NT2/D1 (cell line): ENCODE results near the gene MAGI2.
"Not testable (repeated sequence)": the region's sequence is repeated elsewhere in the genome, so short reads cannot be mapped to it uniquely, and the experiment has no call there.

Experiments used
- DNase-seq: peaks from one replicate; pipeline ENCODE4 v3.0.0-alpha.2; 2011; ENCODE audit warnings: low read depth, low spot score
- H3K27me3 ChIP-seq: 2 replicates; pipeline ENCODE4 v1.6.0; 2011; ENCODE audit warnings: mild to moderate bottlenecking; ENCODE audit not compliant: insufficient read length, insufficient read depth
- H3K36me3 ChIP-seq: 2 replicates; pipeline ENCODE4 v1.6.1; 2011; ENCODE audit warnings: mild to moderate bottlenecking, low read length, mixed read lengths; ENCODE audit not compliant: insufficient read depth, insufficient read length
- H3K4me1 ChIP-seq: 2 replicates; pipeline ENCODE4 v1.5.1; 2011; ENCODE audit not compliant: insufficient read depth, insufficient read length
- H3K4me3 ChIP-seq: 2 replicates; pipeline ENCODE4 v1.5.1; 2011; ENCODE audit warnings: low read depth; ENCODE audit not compliant: insufficient read length
- H3K9ac ChIP-seq: 2 replicates; pipeline ENCODE4 v1.6.0; 2011; ENCODE audit warnings: low read depth; ENCODE audit not compliant: insufficient read length
- H3K9me3 ChIP-seq: 2 replicates; pipeline ENCODE4 v1.5.1; 2011; ENCODE audit warnings: mild to moderate bottlenecking, low read length; ENCODE audit not compliant: insufficient read depth
- SUZ12 ChIP-seq: IDR thresholded peaks from 2 replicates; pipeline ENCODE4 v1.6.1; 2011; ENCODE audit not compliant: insufficient read length, insufficient read depth; ENCODE audit errors: extremely low read depth
- YY1 ChIP-seq: IDR thresholded peaks from 2 replicates; pipeline ENCODE4 v1.6.1; 2011; ENCODE audit not compliant: insufficient read length, insufficient read depth
- ZNF274 ChIP-seq: IDR thresholded peaks from 2 replicates; pipeline ENCODE4 v1.6.1; 2011; ENCODE audit warnings: mild to moderate bottlenecking, low read depth, low read length

The MAGI2 gene

DNA sequence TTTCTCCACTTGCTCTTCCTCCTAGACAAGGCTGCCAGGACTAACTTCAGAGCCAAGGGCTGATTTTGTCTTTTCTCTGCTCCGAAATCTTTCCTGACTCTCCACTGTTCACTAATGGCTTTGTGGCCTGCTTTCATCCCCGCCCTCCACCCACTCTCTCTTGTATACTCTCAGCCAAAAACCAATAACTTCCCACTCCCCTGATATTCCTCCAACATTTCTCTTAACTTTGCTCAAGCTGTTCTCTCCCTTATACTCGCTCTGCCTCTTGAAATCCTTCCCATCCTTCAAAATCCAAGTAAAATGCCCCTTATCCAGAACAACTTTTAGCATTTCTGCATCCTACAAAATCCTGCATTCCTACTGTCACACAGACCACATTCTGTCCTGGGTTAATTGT is 1440.1 kb downstream of the MAGI2 start:
- DNase-seq = no peak
- TF ChIP-seq YY1 (no peak), ZNF274 (no peak), SUZ12 (no peak)
- H3K27me3 ChIP-seq = peaks cover under 1% of the 10 kb centered on the region
- no peaks in the 10 kb centered on the region for H3K4me1 ChIP-seq
- no peak overlapping the region for H3K9ac ChIP-seq
- no peak overlapping the region for H3K4me3 ChIP-seq
- no peaks in the 10 kb centered on the region for H3K36me3 ChIP-seq
- no peaks in the 10 kb centered on the region for H3K9me3 ChIP-seq

DNA sequence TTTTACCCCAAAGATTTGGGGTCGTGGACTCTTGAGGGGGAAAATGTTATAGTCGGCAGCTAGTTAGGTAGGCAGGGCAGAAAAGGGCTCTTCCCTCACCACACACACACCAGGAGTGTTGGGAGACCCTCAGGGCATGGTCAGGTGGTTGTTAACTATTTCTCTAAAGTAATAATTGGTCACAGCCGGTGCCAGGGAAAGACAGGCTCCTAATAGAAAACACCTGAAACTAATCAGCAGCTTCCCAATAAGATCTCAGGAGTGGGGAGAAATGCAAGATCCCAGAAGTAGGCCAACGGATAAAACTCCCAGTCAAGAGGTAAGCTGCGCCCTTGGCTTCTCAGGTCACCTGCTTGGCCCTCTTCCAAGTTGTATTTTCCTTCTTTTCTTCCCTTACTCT is 1441.8 kb downstream of the MAGI2 start:
- Histone ChIP-seq H3K4me3 (no peak overlapping the region), H3K9ac (no peak overlapping the region), H3K36me3 (no peaks in the 10 kb centered on the region), H3K9me3 (no peaks in the 10 kb centered on the region), H3K4me1 (no peaks in the 10 kb centered on the region), H3K27me3 (no peaks in the 10 kb centered on the region)
- TF ChIP-seq YY1 = no peak
- TF ChIP-seq SUZ12 = no peak
- no peak for TF ChIP-seq ZNF274
- no peak for DNase-seq

DNA sequence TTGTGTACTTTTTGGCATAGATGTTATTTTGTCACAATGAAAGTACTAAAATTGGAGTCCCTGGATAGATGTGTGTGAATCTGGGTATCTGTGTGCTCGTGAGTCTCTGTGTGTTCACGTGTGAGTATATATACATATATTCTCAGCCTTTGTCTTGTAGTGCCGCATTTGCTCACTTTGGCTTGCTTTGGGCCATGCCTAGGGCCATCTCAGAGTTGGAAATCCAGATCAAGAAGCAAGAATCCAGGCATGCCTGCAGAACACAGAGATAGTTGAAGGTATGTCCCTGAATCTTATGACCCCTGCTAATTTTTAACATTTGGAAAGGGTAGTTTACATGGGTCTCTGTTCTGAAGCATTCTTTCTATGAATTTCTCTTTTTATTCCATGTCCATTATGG is 1446.2 kb downstream of the MAGI2 start:
- Histone ChIP-seq H3K36me3 (no peaks in the 10 kb centered on the region), H3K4me3 (no peak overlapping the region), H3K4me1 (no peaks in the 10 kb centered on the region), H3K9ac (no peak overlapping the region), H3K9me3 (peaks cover 6% of the 10 kb centered on the region; the same call in 1 of the 2 replicates), H3K27me3 (no peaks in the 10 kb centered on the region)
- TF ChIP-seq SUZ12 (no peak), ZNF274 (no peak), YY1 (no peak)
- no peak for DNase-seq

DNA sequence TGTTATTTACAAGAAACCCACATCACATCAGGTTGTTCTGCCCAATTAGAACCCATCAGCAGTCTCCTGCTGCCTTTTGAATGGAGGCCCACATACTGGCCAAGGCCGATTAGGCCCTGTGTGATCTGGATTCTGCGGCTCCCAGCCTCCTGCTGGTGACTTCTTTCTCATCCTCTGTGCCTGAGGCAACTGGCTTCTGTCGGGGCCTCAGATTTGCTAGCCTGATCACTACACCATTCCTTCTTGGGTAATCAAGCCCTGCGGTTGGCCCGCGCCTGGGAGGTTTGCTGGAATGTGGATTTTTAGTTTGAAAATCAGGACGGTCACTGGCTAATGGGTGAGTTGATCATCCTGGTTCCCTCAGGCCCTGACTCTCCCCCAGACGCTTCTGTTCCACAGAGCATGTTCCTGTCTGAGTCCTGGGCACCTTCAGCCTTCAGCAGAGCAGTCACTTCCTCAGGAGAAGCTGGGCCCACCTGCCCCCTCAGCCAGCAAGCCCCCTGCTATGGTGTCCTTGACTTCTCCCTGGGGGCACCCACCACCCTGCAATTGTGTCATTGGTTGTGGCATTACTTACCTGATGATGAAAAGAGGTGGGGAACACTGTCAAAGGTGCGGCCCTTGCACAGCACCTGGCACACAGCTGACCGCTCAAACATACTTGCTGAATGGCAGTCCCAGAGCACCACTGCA is 1447.3 kb downstream of the MAGI2 start:
- DNase-seq = no peak
- no peak overlapping the region for H3K4me3 ChIP-seq
- no peaks in the 10 kb centered on the region for H3K36me3 ChIP-seq
- TF ChIP-seq SUZ12 (no peak), YY1 (no peak), ZNF274 (no peak)
- no peaks in the 10 kb centered on the region for H3K27me3 ChIP-seq
- no peak overlapping the region for H3K9ac ChIP-seq
- peaks cover 6% of the 10 kb centered on the region; the same call in 1 of the 2 replicates for H3K9me3 ChIP-seq
- H3K4me1 ChIP-seq = no peaks in the 10 kb centered on the region

DNA sequence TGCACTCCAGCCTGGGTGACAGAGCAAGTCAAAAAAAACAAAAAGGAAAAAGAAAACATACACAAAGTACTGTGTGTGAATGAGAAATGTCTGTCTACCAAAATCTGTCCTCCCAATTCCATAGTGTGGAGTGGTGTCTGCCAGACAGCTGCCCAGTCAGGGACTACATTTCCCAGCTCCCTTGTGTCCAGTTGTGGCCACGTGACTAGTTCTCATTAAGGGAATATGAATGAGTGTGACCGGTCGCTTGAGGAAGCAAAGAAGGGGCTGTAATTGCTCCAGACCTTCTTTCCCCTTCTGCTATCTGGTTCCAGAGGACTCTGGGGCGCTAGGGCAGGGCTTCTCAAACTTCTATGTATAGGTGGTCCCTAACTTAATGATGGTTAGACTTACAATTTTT is 1450.8 kb downstream of the MAGI2 start:
- TF ChIP-seq YY1 (no peak), SUZ12 (no peak), ZNF274 (no peak)
- Histone ChIP-seq H3K36me3 (no peaks in the 10 kb centered on the region), H3K9me3 (peaks cover 6% of the 10 kb centered on the region; the same call in 1 of the 2 replicates)

DNA sequence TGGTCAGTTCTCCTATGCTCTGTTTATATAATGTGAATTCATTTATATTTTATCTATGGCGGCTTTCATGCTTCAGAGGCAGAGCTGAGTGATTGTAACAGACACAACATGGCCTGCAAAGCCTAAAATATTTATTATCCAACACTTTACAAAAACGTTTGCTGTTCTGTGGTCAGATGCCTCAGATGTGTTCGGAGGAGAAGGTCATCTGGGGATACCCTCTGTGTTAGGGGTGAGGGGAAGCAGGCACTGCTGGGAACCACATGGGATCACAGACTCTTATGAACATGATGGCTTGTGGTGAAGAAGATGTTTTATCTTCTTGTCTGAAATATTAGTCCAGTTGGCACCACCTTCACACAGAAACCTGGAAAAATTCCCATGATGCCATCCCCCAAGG is 1451.4 kb downstream of the MAGI2 start:
- Histone ChIP-seq H3K27me3 (no peaks in the 10 kb centered on the region), H3K9me3 (peaks cover 6% of the 10 kb centered on the region; the same call in 1 of the 2 replicates), H3K9ac (no peak overlapping the region), H3K4me1 (no peaks in the 10 kb centered on the region), H3K36me3 (no peaks in the 10 kb centered on the region), H3K4me3 (no peak overlapping the region)
- TF ChIP-seq ZNF274 (no peak), YY1 (no peak), SUZ12 (no peak)
- no peak for DNase-seq

More for the DNA sequence above, 1450.8 kb downstream of the MAGI2 start:
- H3K9ac ChIP-seq = no peak overlapping the region
- H3K4me3 ChIP-seq = no peak overlapping the region
- no peaks in the 10 kb centered on the region for H3K4me1 ChIP-seq
- H3K27me3 ChIP-seq = no peaks in the 10 kb centered on the region
- DNase-seq = no peak

DNA sequence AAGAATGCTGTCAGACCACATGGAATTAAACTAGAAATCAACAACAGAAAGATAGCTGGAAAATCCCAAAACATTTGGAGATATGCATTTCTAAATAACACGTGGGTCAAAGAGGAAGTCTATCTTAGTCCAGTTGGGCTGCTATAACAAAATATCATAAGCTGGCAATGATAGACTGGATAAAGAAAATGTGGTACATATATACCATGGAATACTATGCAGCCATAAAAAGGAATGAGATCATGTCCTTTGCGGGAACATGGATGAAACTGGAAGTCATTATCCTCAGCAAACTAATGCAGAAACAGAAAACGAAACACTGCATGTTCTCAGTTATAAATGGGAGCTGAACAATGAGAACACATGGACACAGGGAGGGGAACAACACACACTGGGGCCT is 1454.3 kb downstream of the MAGI2 start:
- not testable (repeated sequence) for DNase-seq, H3K9me3 ChIP-seq, H3K4me3 ChIP-seq, H3K9ac ChIP-seq, H3K27me3 ChIP-seq, H3K4me1 ChIP-seq, H3K36me3 ChIP-seq

DNA sequence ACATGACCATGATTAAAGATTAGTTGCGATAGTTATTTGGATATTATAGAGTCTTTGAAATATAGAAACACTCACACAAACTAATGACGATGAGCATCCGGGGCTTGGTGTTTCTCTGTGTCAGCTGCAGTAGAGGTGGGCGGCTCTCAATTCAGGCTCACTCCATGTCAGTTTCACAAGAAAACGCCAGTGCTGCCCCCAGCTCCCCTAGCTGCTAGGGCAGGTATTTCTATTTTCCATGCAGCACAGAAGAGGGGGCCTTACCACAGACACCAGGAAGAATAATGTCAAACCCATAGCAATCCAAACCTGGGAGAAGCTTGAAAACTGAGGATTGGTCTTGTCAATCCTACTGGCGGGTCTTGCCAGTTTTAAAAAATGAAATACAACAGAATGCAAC is 1457.8 kb downstream of the MAGI2 start:
- no peaks in the 10 kb centered on the region for H3K36me3 ChIP-seq
- no peak overlapping the region for H3K9ac ChIP-seq
- H3K9me3 ChIP-seq = no peaks in the 10 kb centered on the region
- TF ChIP-seq YY1 (no peak), SUZ12 (no peak), ZNF274 (no peak)
- H3K4me1 ChIP-seq = no peaks in the 10 kb centered on the region
- no peaks in the 10 kb centered on the region for H3K27me3 ChIP-seq
- no peak for DNase-seq
- no peak overlapping the region for H3K4me3 ChIP-seq
